ENCODE measurements around the gene RHBDD1. TPM values are rescaled to one million over a fixed set of nuclear protein-coding genes. Genes with fewer than 3 reads are reported as not detected.

Gene RHBDD1
- total and polyA plus RNA-seq, 2 donors (not counting 3 experiments of a cell fraction or from before 2014, with no cell fraction given): 6.8 to 19.4 TPM

DNA sequence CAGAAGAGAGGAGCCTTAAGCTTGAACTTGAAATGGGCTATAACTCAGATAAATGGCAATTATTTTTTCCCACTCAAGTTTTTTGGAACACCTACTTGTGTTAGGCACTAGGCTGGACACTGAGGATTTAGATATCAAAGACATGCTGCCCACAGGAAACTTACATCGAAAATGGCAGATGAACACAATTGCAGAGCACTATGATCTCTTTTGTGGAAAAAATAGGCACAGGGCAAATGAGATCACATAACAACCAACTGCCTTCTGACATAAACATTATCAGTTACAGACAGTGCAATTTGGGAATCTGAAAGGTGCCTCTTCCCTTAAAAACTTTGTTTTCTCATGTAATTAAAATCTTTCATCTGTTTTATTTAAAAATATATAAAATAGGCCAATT is 32.4 kb upstream of the RHBDD1 start:
- no peak overlapping the region for H3K9ac ChIP-seq (replicated peaks; ENCODE audit: extremely low read depth, insufficient read depth, low read length)
- H3K36me3 ChIP-seq (ENCODE audit: control insufficient read depth in 2 of 2, extremely low read depth in 1 of 2, insufficient read depth in 2 of 2, low read length in 2 of 2): no peaks in the 10 kb centered on the region
- H3K4me2 ChIP-seq (ENCODE audit: insufficient read depth, low read length): no peak overlapping the region
- H3K9me1 ChIP-seq (replicated peaks; ENCODE audit: control insufficient read depth, extremely low read depth, insufficient read depth, low read length): no peaks in the 10 kb centered on the region
- H3K4me1 ChIP-seq (ENCODE audit: control insufficient read depth, extremely low read depth, insufficient read depth, low read length): peaks cover 14% of the 10 kb centered on the region
- no peaks in the 10 kb centered on the region for H4K20me1 ChIP-seq (replicated peaks; ENCODE audit: control insufficient read depth, extremely low read depth, insufficient read depth, low read length)
- TF ChIP-seq MYC (IDR thresholded peaks at IDR 0.05; ENCODE audit: low read depth, low read length): no peak
- no peak for TF ChIP-seq GATA2 (IDR thresholded peaks at IDR 0.05; ENCODE audit: insufficient read depth, insufficient read length, low read depth, low read length)
- no peak for TF ChIP-seq JUN (IDR thresholded peaks at IDR 0.05; ENCODE audit: borderline replicate concordance, insufficient read depth, insufficient read length, low read depth)
- no peak for TF ChIP-seq POLR2A (IDR thresholded peaks at IDR 0.05; ENCODE audit: low read depth, low read length)
- TF ChIP-seq, protein P1, sequence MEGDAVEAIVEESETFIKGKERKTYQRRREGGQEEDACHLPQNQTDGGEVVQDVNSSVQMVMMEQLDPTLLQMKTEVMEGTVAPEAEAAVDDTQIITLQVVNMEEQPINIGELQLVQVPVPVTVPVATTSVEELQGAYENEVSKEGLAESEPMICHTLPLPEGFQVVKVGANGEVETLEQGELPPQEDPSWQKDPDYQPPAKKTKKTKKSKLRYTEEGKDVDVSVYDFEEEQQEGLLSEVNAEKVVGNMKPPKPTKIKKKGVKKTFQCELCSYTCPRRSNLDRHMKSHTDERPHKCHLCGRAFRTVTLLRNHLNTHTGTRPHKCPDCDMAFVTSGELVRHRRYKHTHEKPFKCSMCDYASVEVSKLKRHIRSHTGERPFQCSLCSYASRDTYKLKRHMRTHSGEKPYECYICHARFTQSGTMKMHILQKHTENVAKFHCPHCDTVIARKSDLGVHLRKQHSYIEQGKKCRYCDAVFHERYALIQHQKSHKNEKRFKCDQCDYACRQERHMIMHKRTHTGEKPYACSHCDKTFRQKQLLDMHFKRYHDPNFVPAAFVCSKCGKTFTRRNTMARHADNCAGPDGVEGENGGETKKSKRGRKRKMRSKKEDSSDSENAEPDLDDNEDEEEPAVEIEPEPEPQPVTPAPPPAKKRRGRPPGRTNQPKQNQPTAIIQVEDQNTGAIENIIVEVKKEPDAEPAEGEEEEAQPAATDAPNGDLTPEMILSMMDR (IDR thresholded peaks at IDR 0.05; ENCODE audit: extremely low read depth in 1 of 2, insufficient read depth in 1 of 2, low read depth in 1 of 2, low read length in 2 of 2): no peak
- BruUV-seq (replicated peaks): no TSS peak
- peaks cover 14 to 24% of the 10 kb centered on the region in 2 experiments for H3K27me3 ChIP-seq (ENCODE audit: control insufficient read depth in 2 of 2, insufficient read depth in 2 of 2, low read length in 2 of 2)
- intact Hi-C loops (cut with micrococcal nuclease) (loop anchor here (2.0 to 5.0 kb wide), 4 partner anchors 181 to 1066 kb away; no protein-coding TSS in a partner anchor), dilution Hi-C loops (cut with MboI; ENCODE audit: extremely low pct_ligation_motif_present, low sequenced_read_pairs) (no loop called here)
- H3K9me3 ChIP-seq (replicated peaks; ENCODE audit: control insufficient read depth, insufficient read depth, low read length): no peaks in the 10 kb centered on the region
- H2AFZ ChIP-seq (ENCODE audit: low read depth, low read length): no peak overlapping the region
- DNase-seq (ENCODE audit: low read depth, low spot score) (no peak), FAIRE-seq (no peak)
- POLR2A ChIA-PET: no interaction called here
- H3K27ac ChIP-seq (ENCODE audit: insufficient read depth, low read depth, low read length): no peak overlapping the region
- no peak overlapping the region for H3K4me3 ChIP-seq (replicated peaks in 1 of 3; ENCODE audit: insufficient read depth in 1 of 3, low read depth in 1 of 3, low read length in 3 of 3)
- CTCF ChIA-PET: interaction anchor here (0.6 to 3.2 kb wide), 16 partner anchors 9 to 1137 kb away, joined by 3 to 103 read pairs (median 6); no protein-coding TSS in a partner anchor
- no peaks in the 10 kb centered on the region for H3K79me2 ChIP-seq (ENCODE audit: control insufficient read depth, insufficient read depth, low read length)

DNA sequence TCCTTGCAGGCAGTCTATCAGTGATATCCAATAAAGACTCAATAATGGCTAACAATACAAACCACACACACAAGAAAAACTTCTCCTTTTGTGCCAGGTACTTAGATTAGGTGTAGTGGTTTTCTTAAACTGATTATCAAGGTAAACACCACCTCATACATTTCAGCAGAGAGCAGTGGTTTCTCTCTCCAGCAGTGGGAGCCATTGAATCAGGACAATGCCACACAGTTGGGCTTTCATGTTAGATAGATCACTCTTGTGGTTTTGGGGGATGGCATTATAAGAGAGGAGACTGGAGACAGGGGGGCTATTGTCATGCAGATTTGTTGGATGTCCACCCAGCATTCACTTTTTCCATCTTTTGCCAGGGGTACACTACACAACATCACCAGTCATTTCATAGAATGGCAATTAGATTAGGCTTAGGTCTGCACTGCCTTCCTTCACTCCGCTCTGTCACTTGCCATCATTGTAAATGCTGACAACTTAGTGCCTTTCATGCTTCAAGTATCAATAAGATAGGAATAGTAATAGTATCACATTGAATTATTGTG is 22.6 kb upstream of the RHBDD1 start:
- no peak overlapping the region for H2AFZ ChIP-seq (ENCODE audit: low read depth, low read length)
- H3K27me3 ChIP-seq (ENCODE audit: control insufficient read depth in 2 of 2, insufficient read depth in 2 of 2, low read length in 2 of 2): no peaks in the 10 kb centered on the region
- BruUV-seq (replicated peaks): no TSS peak
- no peak overlapping the region for H3K4me3 ChIP-seq (replicated peaks in 1 of 3; ENCODE audit: insufficient read depth in 1 of 3, low read depth in 1 of 3, low read length in 3 of 3)
- dilution Hi-C loops (cut with MboI; ENCODE audit: extremely low pct_ligation_motif_present, low sequenced_read_pairs) (no loop called here), intact Hi-C loops (cut with micrococcal nuclease) (no loop called here)
- TF ChIP-seq, protein P1 (IDR thresholded peaks at IDR 0.05; ENCODE audit: extremely low read depth in 1 of 2, insufficient read depth in 1 of 2, low read depth in 1 of 2, low read length in 2 of 2): no peak
- TF ChIP-seq, protein P2, sequence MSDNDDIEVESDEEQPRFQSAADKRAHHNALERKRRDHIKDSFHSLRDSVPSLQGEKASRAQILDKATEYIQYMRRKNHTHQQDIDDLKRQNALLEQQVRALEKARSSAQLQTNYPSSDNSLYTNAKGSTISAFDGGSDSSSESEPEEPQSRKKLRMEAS (IDR thresholded peaks at IDR 0.05; ENCODE audit: insufficient read depth, insufficient read length): no peak
- no peak for TF ChIP-seq FOS (IDR thresholded peaks at IDR 0.05; ENCODE audit: borderline replicate concordance, insufficient read depth, low read length)
- TF ChIP-seq EZH2 (IDR thresholded peaks at IDR 0.05; ENCODE audit: borderline replicate concordance, low read depth, low read length, severe bottlenecking): no peak
- TF ChIP-seq POLR2A (IDR thresholded peaks at IDR 0.05; ENCODE audit: low read depth, low read length): no peak
- no peak for TF ChIP-seq JUN (IDR thresholded peaks at IDR 0.05; ENCODE audit: borderline replicate concordance, insufficient read depth, insufficient read length, low read depth)
- H3K4me2 ChIP-seq (ENCODE audit: insufficient read depth, low read length): no peak overlapping the region
- H3K27ac ChIP-seq (ENCODE audit: insufficient read depth, low read depth, low read length): no peak overlapping the region
- no peaks in the 10 kb centered on the region for H3K4me1 ChIP-seq (ENCODE audit: control insufficient read depth, extremely low read depth, insufficient read depth, low read length)
- H4K20me1 ChIP-seq (replicated peaks; ENCODE audit: control insufficient read depth, extremely low read depth, insufficient read depth, low read length): no peaks in the 10 kb centered on the region
- no peaks in the 10 kb centered on the region for H3K36me3 ChIP-seq (ENCODE audit: control insufficient read depth in 2 of 2, extremely low read depth in 1 of 2, insufficient read depth in 2 of 2, low read length in 2 of 2)
- no peaks in the 10 kb centered on the region for H3K9me3 ChIP-seq (replicated peaks; ENCODE audit: control insufficient read depth, insufficient read depth, low read length)
- ChIA-PET POLR2A (no interaction called here), CTCF (interaction anchor here (1.1 kb wide), 1 partner anchor 1148 kb away, joined by 3 read pairs; no protein-coding TSS in a partner anchor)
- no peak overlapping the region for H3K9ac ChIP-seq (replicated peaks; ENCODE audit: extremely low read depth, insufficient read depth, low read length)
- FAIRE-seq (no peak), DNase-seq (ENCODE audit: low read depth, low spot score) (no peak)
- no peaks in the 10 kb centered on the region for H3K9me1 ChIP-seq (replicated peaks; ENCODE audit: control insufficient read depth, extremely low read depth, insufficient read depth, low read length)
- no peaks in the 10 kb centered on the region for H3K79me2 ChIP-seq (ENCODE audit: control insufficient read depth, insufficient read depth, low read length)
